Effector CD4-positive, alpha-beta T cell (primary cell): ENCODE measurements around the gene ZMPSTE24.
"Not testable (repeated sequence)": the region's sequence is repeated elsewhere in the genome, so short reads cannot be mapped to it uniquely, and the experiment has no call there.

Experiments
- DNase-seq: peaks from one replicate; pipeline ENCODE4 v3.0.0-alpha.2; 2020
- total RNA-seq: gene quantifications from one replicate; lab custom pipeline; 2026; lab: John Stamatoyannopoulos, UW

Gene ZMPSTE24
- total RNA-seq: 25.5 reads per million, percentile 52 among the genes with 10 or more reads in this experiment

- peak; percentile 93 for DNase-seq
Observed at GRCh38 chr1:40257688-40258444, at the start of gene ZMPSTE24. TSS of gene ZMPSTE24 (plus strand) at chr1:40258236. CDS start at chr1:40258272, 36 bp downstream.

GRCh38 chr1:40210511-40211204 is 47.4 kb upstream of the ZMPSTE24 start:
- DNase-seq: no peak

DNA sequence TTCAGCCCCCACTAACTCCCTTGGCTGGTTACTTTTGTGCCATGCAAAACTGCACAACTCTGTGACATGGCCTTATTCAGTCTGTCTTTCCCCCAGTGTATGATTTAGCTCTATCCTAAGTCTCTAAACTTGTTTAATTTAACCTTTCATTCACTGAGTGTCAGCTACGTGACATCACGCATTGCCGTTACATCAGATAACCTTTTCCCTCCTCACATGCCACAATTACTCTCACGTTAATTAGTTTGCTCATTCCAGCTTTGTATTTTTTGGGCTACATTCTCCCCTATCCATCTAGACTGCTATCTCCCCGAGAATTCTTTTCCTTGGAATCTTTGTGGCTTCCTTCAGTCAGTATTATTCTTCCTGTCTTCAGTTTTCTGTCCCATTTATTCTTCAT is 39.7 kb upstream of the ZMPSTE24 start:
- no peak for DNase-seq

GRCh38 chr1:40221471-40221905 is 36.5 kb upstream of the ZMPSTE24 start:
- not testable (repeated sequence) for DNase-seq

DNA sequence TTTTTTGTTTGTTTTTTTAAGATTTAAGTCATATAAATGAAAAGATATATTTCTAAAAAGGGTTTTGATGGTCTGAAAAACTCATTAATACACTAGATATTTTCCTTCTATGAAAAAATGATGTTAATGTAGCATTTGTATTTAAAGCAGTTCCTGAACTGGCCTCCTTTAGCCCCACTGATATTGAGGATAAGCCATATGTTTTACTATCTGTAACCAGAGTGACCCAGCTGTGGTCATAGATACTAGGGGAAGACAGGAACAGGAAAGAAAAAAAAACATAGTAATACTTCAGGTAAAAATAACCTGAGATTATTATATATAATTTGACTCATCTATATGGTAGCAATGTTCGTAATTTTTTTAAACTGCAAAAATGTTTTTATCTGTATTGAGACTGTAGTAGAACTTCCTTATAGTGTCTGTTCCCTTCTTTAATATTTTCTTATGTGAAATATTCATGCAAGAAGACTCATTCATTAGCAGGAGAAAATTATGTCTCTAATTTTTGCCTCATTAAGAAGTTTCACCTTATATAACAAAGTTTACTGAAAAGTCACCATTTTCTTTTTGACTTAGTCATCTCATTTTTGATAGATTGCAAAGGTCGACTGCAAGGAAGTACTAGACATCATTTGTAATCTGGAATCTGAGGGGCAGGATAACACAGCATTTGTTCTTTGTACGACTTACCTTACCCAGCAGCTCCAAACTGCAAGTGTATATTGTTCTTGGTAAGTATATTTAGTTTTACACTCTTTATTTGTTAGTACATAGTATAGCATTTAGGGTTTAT is 35.9 kb upstream of the ZMPSTE24 start:
- DNase-seq: no peak

DNA sequence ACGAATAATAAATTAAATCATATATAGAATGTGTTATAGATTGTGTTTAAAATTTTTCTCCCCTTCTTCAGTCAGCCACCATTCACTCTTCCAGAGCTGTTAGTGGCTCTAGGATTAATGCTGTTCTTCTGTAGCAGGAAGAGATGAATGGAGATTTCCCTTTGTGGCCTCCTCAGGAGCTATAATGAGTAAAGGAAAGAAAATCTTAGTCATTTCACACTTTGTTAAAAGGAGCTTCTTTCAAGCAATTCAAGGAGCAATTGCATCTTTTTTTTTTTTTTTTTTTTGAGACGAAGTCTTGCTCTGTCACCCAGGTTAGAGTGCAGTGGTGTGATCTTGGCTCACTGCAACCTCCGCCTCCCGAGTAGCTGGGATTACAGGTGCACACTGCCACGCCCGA is 34.0 kb upstream of the ZMPSTE24 start:
- DNase-seq: no peak

- no peak for DNase-seq
Observed at GRCh38 chr1:40226192-40226591, 31.8 kb upstream of the ZMPSTE24 start.

DNA sequence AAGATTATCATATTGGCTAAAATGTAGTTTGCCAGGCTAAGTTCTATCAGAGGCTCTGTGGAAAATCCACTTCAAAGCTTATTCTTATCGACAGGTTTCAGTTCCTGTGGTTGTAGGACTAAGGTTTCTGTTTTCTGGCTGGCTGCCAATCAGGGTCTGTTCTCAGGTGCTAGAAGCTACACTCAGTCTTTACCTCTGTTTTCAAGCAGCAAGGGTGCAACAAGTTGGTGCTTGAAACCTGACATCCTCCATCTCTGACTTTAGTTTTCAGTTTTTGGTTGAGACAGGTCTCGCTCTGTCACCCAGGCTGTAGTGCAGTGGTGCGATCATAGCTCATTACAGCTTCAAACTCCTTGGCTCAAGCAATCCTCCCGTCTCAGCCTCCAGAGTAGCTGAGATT is 25.6 kb upstream of the ZMPSTE24 start:
- peak; percentile 31 for DNase-seq

- DNase-seq: no peak
Observed at GRCh38 chr1:40239626-40240025, 18.4 kb upstream of the ZMPSTE24 start.

DNA sequence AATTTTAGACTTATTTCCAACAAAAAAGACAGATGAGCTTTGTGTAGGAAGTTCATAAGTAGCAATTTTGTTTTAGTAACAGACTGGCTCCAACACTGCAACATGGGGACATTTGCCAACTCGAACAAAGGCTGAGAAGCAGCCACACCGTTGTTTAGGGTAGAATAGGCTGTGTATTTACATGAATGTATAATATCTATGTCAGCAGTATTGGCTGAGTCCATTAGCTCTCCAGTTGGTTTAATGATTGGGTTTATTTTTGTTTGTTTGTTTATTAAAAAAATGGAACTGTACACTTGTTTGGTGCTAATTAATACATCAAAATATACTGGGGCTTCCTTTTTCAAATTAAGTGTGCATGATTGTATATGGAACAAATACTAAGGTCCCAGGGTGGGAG is 17.6 kb upstream of the ZMPSTE24 start:
- DNase-seq: no peak

DNA sequence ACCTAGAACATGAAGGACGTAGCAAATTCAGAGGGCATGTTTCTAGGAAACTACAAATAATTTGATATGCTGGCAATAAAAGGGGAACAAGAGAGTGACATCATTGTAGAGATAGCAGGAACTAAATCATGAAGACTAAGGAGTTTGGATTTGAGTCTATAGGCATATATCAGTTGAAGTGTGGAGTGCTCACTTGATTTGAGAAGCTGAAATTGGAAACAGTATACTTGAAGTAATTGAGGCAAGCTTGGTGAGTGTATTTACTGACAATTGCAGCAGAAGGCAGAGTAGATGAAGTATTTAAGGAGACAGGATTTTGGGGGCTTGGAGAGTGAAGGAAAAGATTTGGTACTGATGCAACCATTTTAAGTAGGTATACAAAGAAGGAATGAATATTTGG is 16.7 kb upstream of the ZMPSTE24 start:
- no peak for DNase-seq

DNA sequence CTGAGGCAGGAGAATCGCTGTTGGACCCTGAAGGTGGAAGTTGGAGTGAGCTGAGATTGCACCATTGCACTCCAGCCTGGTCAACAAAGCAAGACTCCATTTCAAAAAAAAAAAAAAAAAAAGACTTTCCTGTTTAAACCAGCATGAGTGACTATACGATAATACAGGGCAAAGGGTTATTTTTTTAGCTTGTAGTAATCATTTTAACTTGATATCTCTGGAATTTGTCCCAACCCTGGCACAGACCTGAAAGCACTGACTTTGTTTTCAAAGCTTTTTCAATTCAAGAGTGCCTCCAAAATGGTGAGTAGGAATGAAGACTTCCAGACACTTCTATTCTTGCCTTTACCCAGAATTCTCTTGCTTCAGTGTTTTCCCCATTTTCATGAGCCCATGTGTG is 14.7 kb upstream of the ZMPSTE24 start:
- DNase-seq: no peak

GRCh38 chr1:40244138-40244744 is 13.8 kb upstream of the ZMPSTE24 start:
- no peak for DNase-seq

DNA sequence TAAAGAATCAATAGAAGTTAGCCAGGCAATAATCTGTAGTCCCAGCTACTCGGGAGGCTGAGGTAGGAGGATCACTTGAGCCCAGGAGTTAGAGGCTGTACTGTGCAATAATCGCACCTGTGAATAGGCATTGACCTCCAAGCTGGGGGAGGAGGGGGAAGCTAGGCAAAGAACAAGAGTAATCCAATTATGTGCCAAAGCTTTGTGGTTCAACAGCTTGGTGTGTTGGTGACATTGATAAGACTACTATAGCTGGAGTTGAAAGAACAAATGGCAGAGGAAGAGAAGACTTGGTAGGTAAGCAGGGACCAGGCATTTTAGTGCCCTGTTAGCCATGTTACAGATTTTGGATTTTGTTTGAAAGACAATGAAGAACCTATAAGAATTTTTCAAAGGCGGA is 12.3 kb upstream of the ZMPSTE24 start:
- no peak for DNase-seq

- no peak for DNase-seq
Observed at GRCh38 chr1:40247655-40248054, 10.4 kb upstream of the ZMPSTE24 start, which contains the start of gene TMCO2. TSS of gene TMCO2 (plus strand) at chr1:40247937. CDS start at chr1:40247994, 57 bp downstream.

- no peak for DNase-seq
Observed at GRCh38 chr1:40248412-40248811, 9.6 kb upstream of the ZMPSTE24 start.

DNA sequence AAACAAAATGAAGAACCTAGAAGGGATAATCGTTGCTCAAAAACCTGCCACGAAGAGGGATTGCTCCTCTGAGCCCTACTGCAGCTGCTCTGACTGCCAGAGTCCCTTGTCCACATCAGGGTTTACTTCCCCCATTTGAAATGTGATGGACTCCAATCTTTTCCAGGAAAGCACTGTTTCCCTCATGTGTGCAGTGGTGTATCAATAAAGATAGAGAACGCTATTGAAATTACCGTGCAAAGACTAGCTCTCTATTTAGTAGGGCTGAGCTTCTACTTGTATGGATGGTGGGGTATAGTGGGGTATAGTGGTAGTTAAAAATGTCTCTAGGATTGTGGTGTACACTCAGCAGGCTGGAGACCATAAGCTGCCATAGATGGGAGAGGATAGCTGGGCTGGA is 6.6 kb upstream of the ZMPSTE24 start:
- DNase-seq: no peak

DNA sequence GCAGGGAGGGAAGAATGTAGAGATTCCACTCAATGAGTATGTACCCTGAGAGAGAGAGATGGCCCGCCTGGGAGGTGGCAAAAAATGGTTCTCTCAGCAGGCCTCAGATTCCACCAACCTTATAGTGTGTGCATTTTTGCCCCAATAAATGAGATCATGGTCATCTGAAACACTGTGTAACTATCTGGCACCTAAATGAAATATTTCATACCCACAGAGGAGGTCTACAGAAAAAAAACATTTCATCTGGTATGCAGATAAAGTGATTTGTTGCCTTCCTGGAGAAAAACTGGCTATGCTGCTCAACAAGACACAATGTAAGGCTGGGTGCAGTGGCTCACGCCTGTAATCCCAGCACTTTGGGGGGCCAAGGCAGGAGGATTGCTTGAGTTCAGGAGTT is 5.4 kb upstream of the ZMPSTE24 start:
- no peak for DNase-seq

DNA sequence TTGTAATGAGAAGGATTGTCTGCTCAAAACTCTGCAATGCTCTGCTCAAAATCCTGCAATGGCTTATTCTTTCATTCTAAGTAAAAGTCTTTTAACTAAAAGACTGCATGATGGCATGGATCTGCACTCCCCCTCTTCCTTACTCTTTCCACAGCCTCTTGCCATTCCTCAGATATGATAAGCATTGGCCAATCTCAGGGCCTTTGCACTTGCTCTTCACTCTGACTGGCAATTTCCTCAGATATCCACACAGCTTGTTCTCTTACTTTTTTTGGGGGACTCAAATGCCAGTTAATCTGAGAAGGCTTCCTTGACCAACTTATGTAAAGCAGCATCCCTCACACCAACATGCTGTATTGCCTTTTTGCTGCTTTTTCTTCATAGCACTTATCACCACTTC is 2.8 kb upstream of the ZMPSTE24 start:
- no peak for DNase-seq

DNA sequence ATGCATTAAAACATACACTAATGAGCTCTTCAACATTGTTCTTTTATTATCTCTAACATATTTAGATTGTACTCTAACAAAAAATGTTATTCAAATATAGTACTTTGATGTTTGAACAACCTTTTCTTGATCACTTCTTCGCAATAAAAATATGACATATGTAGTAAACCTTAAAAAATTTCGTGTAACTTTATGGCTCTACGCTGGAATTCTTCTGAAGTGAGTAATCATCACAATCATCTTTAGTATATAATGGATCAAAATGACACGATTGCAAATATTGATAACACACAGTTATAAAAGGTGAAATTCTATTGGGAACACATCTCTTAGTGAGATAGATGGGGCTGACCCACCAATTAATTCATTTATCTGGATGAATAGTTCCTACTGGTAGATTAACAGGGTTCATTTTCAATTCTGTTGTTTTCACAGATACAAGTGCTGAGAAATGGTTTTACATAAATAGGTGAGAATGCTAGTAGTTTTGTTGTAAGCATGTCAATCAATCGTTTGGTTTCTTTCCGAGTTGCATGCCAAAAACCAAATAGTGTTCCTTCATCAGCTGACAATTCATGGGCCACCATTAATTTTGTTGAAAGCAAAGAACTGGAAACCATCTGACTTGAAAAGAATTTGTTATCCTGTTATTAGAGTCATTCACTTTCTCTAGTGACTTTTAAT is 1.5 kb upstream of the ZMPSTE24 start:
- DNase-seq: no peak

- no peak for DNase-seq
Observed at GRCh38 chr1:40257313-40257687, 736 bp upstream of the ZMPSTE24 start.

DNA sequence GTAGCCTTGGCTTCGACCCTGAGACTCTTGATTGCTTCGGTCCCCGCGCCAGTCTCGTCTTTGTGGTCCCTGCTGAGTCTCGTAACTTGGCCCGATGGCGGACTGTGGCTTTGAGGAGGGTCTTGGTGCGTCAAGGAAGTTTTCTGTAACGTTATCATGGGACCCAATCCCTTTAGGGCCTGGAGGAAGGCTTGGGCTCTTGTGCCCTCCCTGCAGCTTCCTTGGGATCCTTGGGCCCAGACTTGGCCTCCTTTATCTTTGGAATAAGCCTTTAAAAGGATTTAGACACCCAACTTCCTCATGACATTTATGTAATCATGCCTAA is 371 bp downstream of the ZMPSTE24 start:
- DNase-seq: no peak
